ENCODE data around the gene PCDHB1.

DNA sequence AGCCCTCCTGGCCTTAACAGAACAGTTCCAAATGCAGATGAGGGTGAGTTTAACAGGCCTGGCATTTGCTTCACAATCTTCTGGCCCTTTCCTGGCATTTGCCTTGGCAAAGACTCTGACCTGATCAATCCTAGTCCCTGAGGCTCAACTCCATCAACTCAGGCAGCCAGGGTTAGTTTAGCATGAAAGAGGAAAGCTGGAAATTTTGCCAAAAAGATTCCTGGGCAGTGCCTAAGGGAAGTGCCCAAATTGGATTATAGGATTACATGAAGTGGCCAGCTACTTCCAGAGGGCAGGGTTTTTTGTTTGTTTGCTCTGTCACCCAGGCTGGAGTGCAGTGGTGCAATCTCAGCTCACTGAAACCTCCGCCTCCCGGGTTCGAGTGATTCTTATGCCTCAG is 48.1 kb upstream of the PCDHB1 start:
- TF ChIP-seq, protein P1, sequence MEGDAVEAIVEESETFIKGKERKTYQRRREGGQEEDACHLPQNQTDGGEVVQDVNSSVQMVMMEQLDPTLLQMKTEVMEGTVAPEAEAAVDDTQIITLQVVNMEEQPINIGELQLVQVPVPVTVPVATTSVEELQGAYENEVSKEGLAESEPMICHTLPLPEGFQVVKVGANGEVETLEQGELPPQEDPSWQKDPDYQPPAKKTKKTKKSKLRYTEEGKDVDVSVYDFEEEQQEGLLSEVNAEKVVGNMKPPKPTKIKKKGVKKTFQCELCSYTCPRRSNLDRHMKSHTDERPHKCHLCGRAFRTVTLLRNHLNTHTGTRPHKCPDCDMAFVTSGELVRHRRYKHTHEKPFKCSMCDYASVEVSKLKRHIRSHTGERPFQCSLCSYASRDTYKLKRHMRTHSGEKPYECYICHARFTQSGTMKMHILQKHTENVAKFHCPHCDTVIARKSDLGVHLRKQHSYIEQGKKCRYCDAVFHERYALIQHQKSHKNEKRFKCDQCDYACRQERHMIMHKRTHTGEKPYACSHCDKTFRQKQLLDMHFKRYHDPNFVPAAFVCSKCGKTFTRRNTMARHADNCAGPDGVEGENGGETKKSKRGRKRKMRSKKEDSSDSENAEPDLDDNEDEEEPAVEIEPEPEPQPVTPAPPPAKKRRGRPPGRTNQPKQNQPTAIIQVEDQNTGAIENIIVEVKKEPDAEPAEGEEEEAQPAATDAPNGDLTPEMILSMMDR (conservative IDR thresholded peaks at IDR 0.05; ENCODE audit: low read length) = no peak
- no peak for TF ChIP-seq EZH2phosphoT487 (IDR thresholded peaks at IDR 0.05; ENCODE audit: borderline replicate concordance)

Data from Loucy (cell line).